ENCODE data around the gene IL4R. TPM values are rescaled to one million over a fixed set of nuclear protein-coding genes. Genes with fewer than 3 reads are reported as not detected.
"Not testable (repeated sequence)": the region's sequence is repeated elsewhere in the genome, so short reads cannot be mapped to it uniquely, and the experiment has no call there.

Gene IL4R
- total RNA-seq, 2 donors from 2014 or later, result 30.7 to 89.2 TPM

DNA sequence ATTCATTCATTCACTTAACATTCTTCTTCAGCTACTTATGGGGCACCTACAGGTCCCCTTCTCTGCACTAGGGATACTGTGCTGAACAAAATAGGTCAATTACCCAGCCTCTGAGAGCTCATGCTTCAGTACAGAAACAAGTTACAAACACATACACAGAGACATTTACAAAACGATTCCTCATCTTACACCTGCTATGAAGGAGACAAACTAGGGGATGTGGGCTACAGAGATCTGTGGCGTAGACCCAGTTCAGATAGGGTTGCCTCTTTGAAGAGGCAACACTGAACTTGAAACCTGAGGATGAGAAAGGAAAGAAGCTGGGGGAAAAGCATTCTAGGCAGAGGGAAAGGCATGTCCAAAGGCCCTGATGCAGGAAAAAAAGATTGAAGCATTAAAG is 93.4 kb downstream of the IL4R start:
- Histone ChIP-seq H3K9me3 (no peaks in the 10 kb centered on the region), H3K4me3 (no peak overlapping the region), H3K4me1 (replicated peaks) (no peaks in the 10 kb centered on the region), H3K27me3 (replicated peaks; ENCODE audit: insufficient read depth) (no peaks in the 10 kb centered on the region), H3K36me3 (no peaks in the 10 kb centered on the region), H3K27ac (no peak overlapping the region)
- DNase-seq (ENCODE audit: low spot score), result no peak
- TF ChIP-seq POLR2A (IDR thresholded peaks at IDR 0.05), result no peak
- intact Hi-C loops (cut with DNase I), result no loop called here
- 71% methylated on average over 2 of the region's 2 CpGs for WGBS

- H3K36me3 ChIP-seq, result no peaks in the 10 kb centered on the region
- H3K4me1 ChIP-seq (replicated peaks), result no peaks in the 10 kb centered on the region
- no peaks in the 10 kb centered on the region for H3K9me3 ChIP-seq
- intact Hi-C loops (cut with DNase I), result no loop called here
- no peak for DNase-seq (ENCODE audit: low spot score)
- H3K27me3 ChIP-seq (replicated peaks; ENCODE audit: insufficient read depth), result no peaks in the 10 kb centered on the region
- H3K4me3 ChIP-seq, result no peak overlapping the region
- no peak overlapping the region for H3K27ac ChIP-seq
- 85% methylated on average over 3 of the region's 3 CpGs for WGBS
- TF ChIP-seq POLR2AphosphoS5 (IDR thresholded peaks at IDR 0.05) (no peak), POLR2A (IDR thresholded peaks at IDR 0.05) (no peak)
- TF ChIP-seq, protein P1, sequence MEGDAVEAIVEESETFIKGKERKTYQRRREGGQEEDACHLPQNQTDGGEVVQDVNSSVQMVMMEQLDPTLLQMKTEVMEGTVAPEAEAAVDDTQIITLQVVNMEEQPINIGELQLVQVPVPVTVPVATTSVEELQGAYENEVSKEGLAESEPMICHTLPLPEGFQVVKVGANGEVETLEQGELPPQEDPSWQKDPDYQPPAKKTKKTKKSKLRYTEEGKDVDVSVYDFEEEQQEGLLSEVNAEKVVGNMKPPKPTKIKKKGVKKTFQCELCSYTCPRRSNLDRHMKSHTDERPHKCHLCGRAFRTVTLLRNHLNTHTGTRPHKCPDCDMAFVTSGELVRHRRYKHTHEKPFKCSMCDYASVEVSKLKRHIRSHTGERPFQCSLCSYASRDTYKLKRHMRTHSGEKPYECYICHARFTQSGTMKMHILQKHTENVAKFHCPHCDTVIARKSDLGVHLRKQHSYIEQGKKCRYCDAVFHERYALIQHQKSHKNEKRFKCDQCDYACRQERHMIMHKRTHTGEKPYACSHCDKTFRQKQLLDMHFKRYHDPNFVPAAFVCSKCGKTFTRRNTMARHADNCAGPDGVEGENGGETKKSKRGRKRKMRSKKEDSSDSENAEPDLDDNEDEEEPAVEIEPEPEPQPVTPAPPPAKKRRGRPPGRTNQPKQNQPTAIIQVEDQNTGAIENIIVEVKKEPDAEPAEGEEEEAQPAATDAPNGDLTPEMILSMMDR (IDR thresholded peaks at IDR 0.05), result no peak
Observed at GRCh38 chr16:27408012-27408601, 94.3 kb downstream of the IL4R start.

DNA sequence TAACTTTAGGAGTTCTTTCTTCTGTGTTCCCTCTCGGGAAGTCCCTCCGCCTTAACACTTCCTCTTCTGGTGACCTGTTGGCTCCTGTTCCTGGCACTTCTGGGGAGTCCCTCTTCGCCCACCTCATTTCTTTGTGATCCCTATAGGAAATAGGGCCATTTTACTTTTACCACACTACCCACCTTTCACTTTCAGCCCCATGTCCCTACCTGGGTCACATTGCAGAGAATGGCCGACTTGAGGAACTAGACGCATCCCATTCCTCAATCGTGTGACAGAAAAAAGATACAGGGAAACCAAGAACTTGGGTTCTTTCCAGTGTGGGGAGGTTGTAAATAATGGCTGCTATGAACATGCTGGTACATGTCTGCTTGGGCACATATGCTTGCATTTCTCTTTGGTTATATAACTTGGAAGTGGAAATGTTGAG is 94.8 kb downstream of the IL4R start:
- TF ChIP-seq POLR2AphosphoS5 (IDR thresholded peaks at IDR 0.05) (no peak), POLR2A (IDR thresholded peaks at IDR 0.05) (no peak)
- TF ChIP-seq, protein P1 (IDR thresholded peaks at IDR 0.05), result no peak
- intact Hi-C loops (cut with DNase I), result no loop called here

GRCh38 chr16:27409958-27410357 is 96.2 kb downstream of the IL4R start:
- H3K27me3 ChIP-seq (replicated peaks; ENCODE audit: insufficient read depth); DNase-seq (ENCODE audit: low spot score); H3K9me3 ChIP-seq; intact Hi-C loops (cut with DNase I); H3K4me3 ChIP-seq; H3K4me1 ChIP-seq (replicated peaks); H3K36me3 ChIP-seq; H3K27ac ChIP-seq: not testable (repeated sequence)
- WGBS, result 77% methylated on average over 2 of the region's 2 CpGs

More for the DNA sequence above, 94.8 kb downstream of the IL4R start:
- Histone ChIP-seq H3K4me1 (replicated peaks) (no peaks in the 10 kb centered on the region), H3K9me3 (no peaks in the 10 kb centered on the region), H3K4me3 (no peak overlapping the region), H3K36me3 (no peaks in the 10 kb centered on the region), H3K27me3 (replicated peaks; ENCODE audit: insufficient read depth) (no peaks in the 10 kb centered on the region), H3K27ac (no peak overlapping the region)
- no peak for DNase-seq (ENCODE audit: low spot score)
- 38% methylated on average over 6 of the region's 6 CpGs for WGBS

DNA sequence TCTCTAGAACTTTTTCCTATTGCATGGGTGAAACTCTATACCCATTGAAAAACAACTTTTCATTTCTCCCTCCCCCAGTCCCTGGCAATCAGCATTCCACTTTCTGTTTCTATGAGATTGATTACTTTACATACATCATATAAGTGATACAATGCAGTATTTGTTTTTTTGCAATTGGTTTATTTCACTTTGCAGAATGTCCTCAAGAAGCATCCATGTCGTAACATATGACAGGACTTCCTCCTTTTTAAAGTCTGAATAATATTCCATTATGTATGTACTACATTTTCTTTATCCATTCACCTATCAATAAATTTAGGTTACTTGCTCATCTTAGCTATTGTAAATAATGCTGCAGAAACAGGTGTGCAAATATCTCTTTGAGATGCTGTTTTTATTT is 97.0 kb downstream of the IL4R start:
- H3K27ac ChIP-seq, result no peak overlapping the region
- no peak for DNase-seq (ENCODE audit: low spot score)
- H3K27me3 ChIP-seq (replicated peaks; ENCODE audit: insufficient read depth), result no peaks in the 10 kb centered on the region
- TF ChIP-seq POLR2A (IDR thresholded peaks at IDR 0.05), result no peak
- TF ChIP-seq, protein P1 (IDR thresholded peaks at IDR 0.05), result no peak
- no peak for TF ChIP-seq POLR2AphosphoS5 (IDR thresholded peaks at IDR 0.05)
- H3K9me3 ChIP-seq, result no peaks in the 10 kb centered on the region
- no peaks in the 10 kb centered on the region for H3K36me3 ChIP-seq
- no peaks in the 10 kb centered on the region for H3K4me1 ChIP-seq (replicated peaks)
- intact Hi-C loops (cut with DNase I), result no loop called here
- H3K4me3 ChIP-seq, result no peak overlapping the region
- 93% methylated on average over 1 of the region's 1 CpG for WGBS

- intact Hi-C loops (cut with DNase I), result no loop called here
- DNase-seq (ENCODE audit: low spot score), result no peak
- 91% methylated on average over 2 of the region's 2 CpGs for WGBS
- Histone ChIP-seq H3K36me3 (no peaks in the 10 kb centered on the region), H3K4me1 (replicated peaks) (no peaks in the 10 kb centered on the region), H3K4me3 (no peak overlapping the region), H3K9me3 (no peaks in the 10 kb centered on the region), H3K27ac (no peak overlapping the region), H3K27me3 (replicated peaks; ENCODE audit: insufficient read depth) (no peaks in the 10 kb centered on the region)
- no peak for TF ChIP-seq POLR2A (IDR thresholded peaks at IDR 0.05)
- TF ChIP-seq, protein P1 (IDR thresholded peaks at IDR 0.05), result no peak
- TF ChIP-seq POLR2AphosphoS5 (IDR thresholded peaks at IDR 0.05), result no peak
Observed at GRCh38 chr16:27413956-27414355, 100.2 kb downstream of the IL4R start.
